Mesothelial cell of epicardium (in vitro differentiated cells): ENCODE measurements around the gene C8A. TPM values are rescaled to one million over a fixed set of nuclear protein-coding genes. Genes with fewer than 3 reads are reported as not detected.

Experiments used
- DNase-seq, 2 experiments: peaks; one replicate each; pipeline ENCODE4 v3.0.0; 2021; ENCODE audit warnings: low spot score in 2 of 2; ENCODE audit not compliant: unreplicated experiment in 2 of 2
- H3K27ac Mint-ChIP-seq: 2 replicates; pipeline ENCODE4 v1.8.0; 2021; ENCODE audit warnings: mixed read lengths
- H3K27me3 Mint-ChIP-seq: 2 replicates; pipeline ENCODE4 v1.8.0; 2021; ENCODE audit warnings: low read depth, mixed read lengths
- H3K36me3 Mint-ChIP-seq: 2 replicates; pipeline ENCODE4 v1.8.0; 2021; ENCODE audit warnings: mixed read lengths
- H3K4me1 Mint-ChIP-seq: 2 replicates; pipeline ENCODE4 v1.8.0; 2021; ENCODE audit warnings: mixed read lengths
- H3K4me3 Mint-ChIP-seq: 2 replicates; pipeline ENCODE4 v1.8.0; 2021; ENCODE audit warnings: mild to moderate bottlenecking, moderate library complexity, mixed read lengths
- H3K9me3 Mint-ChIP-seq: 2 replicates; pipeline ENCODE4 v1.8.0; 2021; ENCODE audit warnings: mixed read lengths
- total RNA-seq: library from RNA; stranded (reverse); gene quantifications from 3 replicates; pipeline ENCODE4 v1.2.1, GENCODE V29; 2021
- TF ChIP-seq, protein P1 (sequence below): fragments of 200-600 bp; sonication (generic); IDR thresholded peaks from one replicate; pipeline ENCODE4 v1.5.0; 2021; ENCODE audit warnings: antibody characterized with exemption; ENCODE audit not compliant: unreplicated experiment

C8A gene
- total RNA-seq, 1 donor from 2014 or later = not detected

DNA sequence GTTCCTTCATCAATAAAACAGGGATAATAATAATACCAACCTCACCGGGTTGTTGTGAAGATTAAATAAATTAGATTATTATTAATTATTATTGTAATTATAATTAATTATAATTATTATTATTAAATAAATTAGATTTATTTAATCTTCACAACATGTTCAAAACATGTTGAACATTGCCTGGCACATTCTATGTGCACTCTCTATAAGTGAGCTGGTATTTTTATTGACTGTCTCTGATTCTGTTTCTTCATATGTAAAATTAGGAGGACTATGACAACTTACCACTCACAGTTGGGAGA is 112.1 kb downstream of the C8A start:
- peaks cover 4% of the 10 kb centered on the region for H3K9me3 Mint-ChIP-seq

DNA sequence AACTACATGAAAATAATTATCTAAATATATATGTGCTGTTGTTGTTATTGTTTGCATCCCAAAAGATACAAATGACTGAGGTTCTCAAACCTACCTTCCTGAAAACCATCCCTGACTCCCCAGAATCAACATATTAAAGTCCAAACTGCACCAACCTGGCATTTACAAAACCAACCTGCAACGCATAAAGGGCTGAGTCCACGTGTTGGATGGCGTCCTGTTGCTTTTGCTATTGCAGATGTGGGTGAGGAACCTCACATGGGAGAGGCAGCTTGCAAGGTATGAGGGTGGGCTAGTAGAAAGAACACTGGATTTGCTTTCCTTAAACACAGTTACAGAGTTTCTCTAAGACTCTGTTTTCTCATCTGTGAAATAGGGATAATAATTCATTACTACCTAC is 112.8 kb downstream of the C8A start:
- TF ChIP-seq, protein P1, sequence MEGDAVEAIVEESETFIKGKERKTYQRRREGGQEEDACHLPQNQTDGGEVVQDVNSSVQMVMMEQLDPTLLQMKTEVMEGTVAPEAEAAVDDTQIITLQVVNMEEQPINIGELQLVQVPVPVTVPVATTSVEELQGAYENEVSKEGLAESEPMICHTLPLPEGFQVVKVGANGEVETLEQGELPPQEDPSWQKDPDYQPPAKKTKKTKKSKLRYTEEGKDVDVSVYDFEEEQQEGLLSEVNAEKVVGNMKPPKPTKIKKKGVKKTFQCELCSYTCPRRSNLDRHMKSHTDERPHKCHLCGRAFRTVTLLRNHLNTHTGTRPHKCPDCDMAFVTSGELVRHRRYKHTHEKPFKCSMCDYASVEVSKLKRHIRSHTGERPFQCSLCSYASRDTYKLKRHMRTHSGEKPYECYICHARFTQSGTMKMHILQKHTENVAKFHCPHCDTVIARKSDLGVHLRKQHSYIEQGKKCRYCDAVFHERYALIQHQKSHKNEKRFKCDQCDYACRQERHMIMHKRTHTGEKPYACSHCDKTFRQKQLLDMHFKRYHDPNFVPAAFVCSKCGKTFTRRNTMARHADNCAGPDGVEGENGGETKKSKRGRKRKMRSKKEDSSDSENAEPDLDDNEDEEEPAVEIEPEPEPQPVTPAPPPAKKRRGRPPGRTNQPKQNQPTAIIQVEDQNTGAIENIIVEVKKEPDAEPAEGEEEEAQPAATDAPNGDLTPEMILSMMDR = no peak
- Mint-ChIP-seq H3K36me3 (no peaks in the 10 kb centered on the region), H3K4me3 (no peak overlapping the region), H3K4me1 (no peaks in the 10 kb centered on the region), H3K27me3 (peaks cover 20% of the 10 kb centered on the region), H3K9me3 (peaks cover 4% of the 10 kb centered on the region), H3K27ac (no peak overlapping the region)
- no peak for DNase-seq

More for the DNA sequence above, 112.1 kb downstream of the C8A start:
- TF ChIP-seq, protein P1 = no peak
- no peaks in the 10 kb centered on the region for H3K4me1 Mint-ChIP-seq
- peaks cover 19% of the 10 kb centered on the region for H3K27me3 Mint-ChIP-seq
- H3K36me3 Mint-ChIP-seq = no peaks in the 10 kb centered on the region
- no peak overlapping the region for H3K27ac Mint-ChIP-seq
- no peak overlapping the region for H3K4me3 Mint-ChIP-seq
- no peak for DNase-seq

Other genes with a start within 250 kb of the C8A start
- 5.3 to 5.7 TPM (median 5.6 TPM) in 3 replicates for gene PRKAA2, start 209.5 kb upstream of the C8A start, total RNA-seq
- 0.34 to 0.45 TPM (median 0.40 TPM) in 3 replicates for gene FYB2, start 35.4 kb upstream of the C8A start, total RNA-seq
- not detected in 3 replicates for gene C8B, start 111.2 kb downstream of the C8A start, total RNA-seq